GM21360 (cell line): Measurements from ENCODE around the gene HSD17B10.
"Not testable (repeated sequence)": the region's sequence is repeated elsewhere in the genome, so short reads cannot be mapped to it uniquely, and the experiment has no call there.

Source experiments
- ATAC-seq: cut with Tn5 transposase; IDR thresholded peaks from one replicate; pipeline ENCODE4 v1.9.1; 2021; ENCODE audit warnings: mild to moderate bottlenecking, moderate library complexity; ENCODE audit not compliant: unreplicated experiment

Gene HSD17B10

GRCh38 chrX:53433651-53434639, at the start of gene HSD17B10:
HSD17B10 (minus strand) TSS chrX:53434370; CDS start chrX:53434345, 25 bp downstream.
- ATAC-seq: peak; percentile 74

- ATAC-seq: no peak
Measured at GRCh38 chrX:53483416-53483815, 49.2 kb upstream of the HSD17B10 start.

- no peak for ATAC-seq
Measured at GRCh38 chrX:53481816-53482465, 47.8 kb upstream of the HSD17B10 start.

- no peak for ATAC-seq
Measured at GRCh38 chrX:53481093-53481492, 46.9 kb upstream of the HSD17B10 start.

GRCh38 chrX:53479301-53479700, 45.1 kb upstream of the HSD17B10 start:
- ATAC-seq: no peak

GRCh38 chrX:53476371-53476770, 42.2 kb upstream of the HSD17B10 start:
- no peak for ATAC-seq

- ATAC-seq: no peak
Measured at GRCh38 chrX:53474707-53475106, 40.5 kb upstream of the HSD17B10 start.

GRCh38 chrX:53471346-53471745, 37.2 kb upstream of the HSD17B10 start:
- no peak for ATAC-seq

- ATAC-seq: not testable (repeated sequence)
Measured at GRCh38 chrX:53468659-53469058, 34.5 kb upstream of the HSD17B10 start.

- no peak for ATAC-seq
Measured at GRCh38 chrX:53458082-53458481, 23.9 kb upstream of the HSD17B10 start.

GRCh38 chrX:53456254-53456653, 22.1 kb upstream of the HSD17B10 start:
- ATAC-seq: no peak

- ATAC-seq: no peak
Measured at GRCh38 chrX:53452812-53453211, 18.6 kb upstream of the HSD17B10 start.

- no peak for ATAC-seq
Measured at GRCh38 chrX:53449632-53450031, 15.5 kb upstream of the HSD17B10 start.

- no peak for ATAC-seq
Measured at GRCh38 chrX:53447441-53447840, 13.3 kb upstream of the HSD17B10 start.

GRCh38 chrX:53445977-53446376, 11.8 kb upstream of the HSD17B10 start:
- ATAC-seq: no peak

GRCh38 chrX:53442322-53442631, 8.1 kb upstream of the HSD17B10 start:
- ATAC-seq: no peak

GRCh38 chrX:53441531-53442321, 7.6 kb upstream of the HSD17B10 start:
- ATAC-seq: peak; percentile 41

GRCh38 chrX:53440621-53441517, 6.7 kb upstream of the HSD17B10 start:
- ATAC-seq: no peak

GRCh38 chrX:53440101-53440500, 5.9 kb upstream of the HSD17B10 start:
- ATAC-seq: no peak

- ATAC-seq: no peak
Measured at GRCh38 chrX:53438832-53439230, 4.7 kb upstream of the HSD17B10 start.
